HFFc6 (cell line): ENCODE measurements around the gene ANTXR1. TPM values are rescaled to one million over a fixed set of nuclear protein-coding genes. Genes with fewer than 3 reads are reported as not detected.

ENCODE experiments used
- DNase-seq: peaks from one replicate; pipeline ENCODE4 v3.0.0-alpha.2; 2018
- H3K27ac Mint-ChIP-seq: 2 replicates; pipeline ENCODE4 v1.8.0; 2020; ENCODE audit warnings: mild to moderate bottlenecking, mixed read lengths
- H3K27me3 Mint-ChIP-seq: 2 replicates; pipeline ENCODE4 v1.8.0; 2021; ENCODE audit warnings: mild to moderate bottlenecking, moderate library complexity, mixed read lengths; ENCODE audit not compliant: insufficient read depth
- H3K36me3 Mint-ChIP-seq: 2 replicates; pipeline ENCODE4 v1.8.0; 2021; ENCODE audit warnings: low read depth, mixed read lengths
- H3K4me1 Mint-ChIP-seq: 2 replicates; pipeline ENCODE4 v1.8.0; 2020; ENCODE audit warnings: low read depth, mixed read lengths
- H3K4me3 Mint-ChIP-seq: 2 replicates; pipeline ENCODE4 v1.8.0; 2020; ENCODE audit warnings: mild to moderate bottlenecking, moderate library complexity, mixed read lengths
- H3K9me3 Mint-ChIP-seq: 2 replicates; pipeline ENCODE4 v1.8.0; 2020; ENCODE audit warnings: mild to moderate bottlenecking, mixed read lengths
- CTCF ChIP-seq: fragments of 200-600 bp; sonication (generic); IDR thresholded peaks from 2 replicates; pipeline ENCODE4 v1.5.0; 2021; ENCODE audit warnings: antibody characterized with exemption, mild to moderate bottlenecking
- total RNA-seq, 6 experiments: library from RNA; stranded (reverse); fragmentation: NEBNext Ultra II Directional; extraction: Animal tissue kit (Norgen Biotek cat#: 25700); gene quantifications; 2 replicates in 1 of 6; 3 replicates in 5 of 6; pipeline ENCODE4 v1.2.3, GENCODE V29; 2021

Gene ANTXR1
- total RNA-seq, 6 experiments from 2014 or later: 98.0 to 137 (median 124) TPM

- Mint-ChIP-seq H3K4me3 (peak overlapping the region; percentile 2), H3K36me3 (peaks cover 18% of the 10 kb centered on the region), H3K9me3 (no peaks in the 10 kb centered on the region), H3K4me1 (peaks cover 67% of the 10 kb centered on the region), H3K27me3 (no peaks in the 10 kb centered on the region; the same call in none of the 2 replicates), H3K27ac (peak overlapping the region; percentile 79)
- DNase-seq: peak; percentile 54
- no peak for TF ChIP-seq CTCF
Measured at GRCh38 chr2:69221960-69222751, 209.2 kb downstream of the ANTXR1 start.

DNA sequence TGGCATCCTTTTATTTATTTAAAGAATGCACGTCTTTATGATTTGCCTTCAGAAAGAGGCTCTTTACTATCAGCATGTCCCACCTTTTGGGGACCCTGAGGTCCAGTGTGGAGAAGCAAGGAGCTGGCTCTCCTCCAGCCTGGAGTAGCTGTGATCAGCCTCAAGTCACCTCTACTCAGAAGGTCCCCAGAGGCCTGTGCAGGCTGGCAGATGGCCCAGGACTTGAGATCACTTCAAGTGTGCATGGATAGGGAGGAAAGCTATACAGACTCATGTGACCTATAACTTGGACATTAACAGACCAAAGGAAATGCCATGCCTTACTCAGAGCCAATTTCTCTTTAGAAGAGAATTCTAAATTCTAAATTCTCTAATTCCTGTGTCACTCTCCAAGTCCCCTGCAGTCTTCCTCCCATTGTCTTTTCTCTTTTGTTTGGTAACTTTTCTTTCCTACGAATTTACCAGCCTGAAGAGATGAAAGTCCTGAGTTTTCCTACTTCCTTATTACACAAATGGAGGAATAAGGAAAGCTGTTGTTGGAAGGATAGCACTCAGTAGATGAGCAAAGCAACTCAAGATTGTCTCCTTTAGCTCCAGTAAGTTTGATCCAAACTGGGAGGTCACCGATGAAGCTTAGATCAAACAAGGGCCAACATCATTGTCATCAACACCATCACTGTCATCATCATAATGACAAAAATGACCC, 210.1 kb downstream of the ANTXR1 start:
- no peaks in the 10 kb centered on the region for H3K9me3 Mint-ChIP-seq
- peaks cover 24% of the 10 kb centered on the region for H3K36me3 Mint-ChIP-seq
- H3K4me3 Mint-ChIP-seq: peak overlapping the region; percentile 33; the same call in 1 of the 2 replicates
- H3K27ac Mint-ChIP-seq: peak overlapping the region; percentile 79
- no peak for TF ChIP-seq CTCF
- no peaks in the 10 kb centered on the region; the same call in 1 of the 2 replicates for H3K27me3 Mint-ChIP-seq
- DNase-seq: peak; percentile 46
- H3K4me1 Mint-ChIP-seq: peaks cover 67% of the 10 kb centered on the region

DNA sequence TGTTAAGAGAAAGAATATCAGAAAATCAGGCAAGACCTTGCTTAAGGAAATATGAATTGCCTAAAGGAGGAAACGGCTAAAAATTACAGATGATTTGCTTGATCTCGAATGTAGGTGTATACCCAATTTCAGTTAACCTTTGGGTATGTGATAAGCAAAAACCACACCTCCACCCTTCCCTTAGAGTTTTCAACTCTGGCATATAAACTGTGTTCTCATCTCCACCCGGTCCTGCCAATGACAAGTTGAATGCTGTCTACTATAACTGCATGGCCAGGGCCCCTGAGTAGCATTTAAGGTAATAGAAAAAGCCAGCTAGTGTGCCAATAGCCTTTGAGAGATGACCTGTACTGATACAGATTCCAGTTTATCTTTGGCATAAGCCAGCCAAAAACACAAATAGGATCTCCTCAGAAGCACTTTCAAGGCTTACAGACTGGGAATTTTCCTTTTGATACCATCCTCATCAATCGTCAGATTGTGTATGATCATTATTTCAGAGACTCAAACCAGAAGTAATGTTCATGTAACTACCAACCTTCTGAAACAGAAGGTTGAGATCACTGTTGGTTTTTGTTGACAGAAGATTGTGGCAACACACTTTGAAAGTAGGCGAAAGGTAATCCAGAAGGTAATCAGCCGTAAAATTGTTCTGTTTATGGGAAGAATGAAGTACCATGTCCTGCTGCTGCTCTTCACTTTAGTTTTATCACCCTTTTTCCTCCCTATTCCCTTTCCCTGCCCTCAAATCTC, 211.0 kb downstream of the ANTXR1 start:
- H3K27ac Mint-ChIP-seq: peak overlapping the region; percentile 79
- no peak overlapping the region for H3K4me3 Mint-ChIP-seq

DNA sequence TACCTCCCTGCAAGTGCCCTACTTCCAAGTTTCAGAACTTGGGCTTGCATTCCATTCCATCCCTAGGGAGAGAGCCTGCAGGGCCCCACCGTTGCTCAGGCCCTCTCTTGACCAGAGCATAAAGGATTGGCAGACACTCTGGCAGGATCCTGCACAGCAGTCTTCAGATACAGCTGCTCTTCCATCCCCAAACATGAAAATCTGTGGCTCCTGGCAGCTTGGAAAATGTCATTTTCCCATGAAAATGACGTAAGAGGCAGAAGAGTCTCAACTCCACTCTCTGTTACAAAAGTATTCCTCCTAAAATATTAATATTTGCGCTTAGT, 211.5 kb downstream of the ANTXR1 start:
- no peak for TF ChIP-seq CTCF
- peaks cover 24% of the 10 kb centered on the region for H3K36me3 Mint-ChIP-seq
- no peak overlapping the region; the same call in 1 of the 2 replicates for H3K27ac Mint-ChIP-seq
- DNase-seq: no peak
- H3K27me3 Mint-ChIP-seq: no peaks in the 10 kb centered on the region; the same call in 1 of the 2 replicates
- H3K4me1 Mint-ChIP-seq: peaks cover 67% of the 10 kb centered on the region
- no peaks in the 10 kb centered on the region for H3K9me3 Mint-ChIP-seq
- no peak overlapping the region for H3K4me3 Mint-ChIP-seq

More for the DNA sequence above, 211.0 kb downstream of the ANTXR1 start:
- Mint-ChIP-seq H3K4me1 (peaks cover 67% of the 10 kb centered on the region), H3K9me3 (no peaks in the 10 kb centered on the region), H3K36me3 (peaks cover 24% of the 10 kb centered on the region), H3K27me3 (no peaks in the 10 kb centered on the region; the same call in 1 of the 2 replicates)
- no peak for TF ChIP-seq CTCF
- no peak for DNase-seq

GRCh38 chr2:69225933-69226332, 213.0 kb downstream of the ANTXR1 start:
- Mint-ChIP-seq H3K36me3 (peaks cover 31% of the 10 kb centered on the region), H3K4me1 (peaks cover 63% of the 10 kb centered on the region), H3K9me3 (no peaks in the 10 kb centered on the region), H3K4me3 (peak overlapping the region; percentile 31; the same call in 1 of the 2 replicates), H3K27ac (peak overlapping the region; percentile 83), H3K27me3 (no peaks in the 10 kb centered on the region; the same call in 1 of the 2 replicates)
- TF ChIP-seq CTCF: no peak
- no peak for DNase-seq
